Mesenchymal stem cell (in vitro differentiated cells and primary cell): ENCODE data around the gene TMSB4X.

ENCODE experiments used
- DNase-seq: peaks from one replicate; pipeline ENCODE4 v3.0.0-alpha.2; 2013
- H2AFZ ChIP-seq: one replicate; pipeline ENCODE4 v1.6.1; 2013; ENCODE audit warnings: low read depth, mild to moderate bottlenecking, control low read depth, inconsistent platforms, low read length, moderate library complexity
- H2AK5ac ChIP-seq: 2 replicates; pipeline ENCODE4 v1.6.1; 2013; ENCODE audit warnings: low read length, moderate library complexity, mild to moderate bottlenecking, inconsistent platforms; ENCODE audit not compliant: severe bottlenecking
- H2BK120ac ChIP-seq: one replicate; pipeline ENCODE4 v1.6.1; 2013; ENCODE audit warnings: low read depth, mild to moderate bottlenecking, inconsistent platforms, low read length, moderate library complexity
- H2BK12ac ChIP-seq, 2 experiments: one replicate each; pipeline ENCODE4 v1.6.1; 2013; ENCODE audit warnings: inconsistent platforms in 2 of 2, low read length in 2 of 2, mild to moderate bottlenecking in 2 of 2, moderate library complexity in 2 of 2, control low read depth in 1 of 2
- H2BK15ac ChIP-seq: one replicate; pipeline ENCODE4 v1.6.1; 2013; ENCODE audit warnings: mild to moderate bottlenecking, low read depth, inconsistent platforms; ENCODE audit not compliant: poor library complexity, severe bottlenecking
- H2BK5ac ChIP-seq: 2 replicates; pipeline ENCODE4 v1.6.1; 2013; ENCODE audit warnings: low read depth, mild to moderate bottlenecking, low read length, control low read depth, inconsistent platforms; ENCODE audit not compliant: poor library complexity, severe bottlenecking
- H3K14ac ChIP-seq, 2 experiments: one replicate each; pipeline ENCODE4 v1.6.1; 2013; ENCODE audit warnings: inconsistent platforms in 2 of 2, low read length in 2 of 2, control low read depth in 1 of 2, mild to moderate bottlenecking in 1 of 2, moderate library complexity in 1 of 2
- H3K18ac ChIP-seq, 2 experiments: one replicate each; pipeline ENCODE4 v1.6.1; 2013; ENCODE audit warnings: inconsistent platforms in 2 of 2, low read length in 2 of 2, control low read depth in 1 of 2, low read depth in 1 of 2, mild to moderate bottlenecking in 1 of 2
- H3K23ac ChIP-seq, 2 experiments: one replicate each; pipeline ENCODE4 v1.6.1; 2013; ENCODE audit warnings: inconsistent platforms in 2 of 2, low read length in 2 of 2, mild to moderate bottlenecking in 2 of 2, moderate library complexity in 2 of 2, control low read depth in 1 of 2
- H3K27ac ChIP-seq: 2 replicates; pipeline ENCODE4 v1.5.1; 2013; ENCODE audit warnings: mild to moderate bottlenecking, moderate library complexity, low read length, control low read depth, inconsistent platforms; ENCODE audit not compliant: poor library complexity, severe bottlenecking
- H3K27me3 ChIP-seq, 2 experiments: 2 replicates each; pipeline versions ENCODE4 v1.6.1 to v1.7.0; 2013; ENCODE audit warnings: low read length in 2 of 2, mild to moderate bottlenecking in 2 of 2, moderate library complexity in 2 of 2, control low read depth in 1 of 2, inconsistent platforms in 1 of 2; ENCODE audit not compliant: control insufficient read depth in 1 of 2, insufficient read depth in 1 of 2
- H3K36me3 ChIP-seq, 2 experiments: 2 replicates each; pipeline versions ENCODE4 v1.6.1 to v1.7.0; 2013; ENCODE audit warnings: low read length in 2 of 2, control low read depth in 1 of 2, inconsistent platforms in 1 of 2, low read depth in 1 of 2, mild to moderate bottlenecking in 1 of 2; ENCODE audit not compliant: insufficient read depth in 2 of 2, control insufficient read depth in 1 of 2
- H3K4ac ChIP-seq, 2 experiments: one replicate each; pipeline ENCODE4 v1.6.1; 2013; ENCODE audit warnings: inconsistent platforms in 2 of 2, low read length in 2 of 2, mild to moderate bottlenecking in 2 of 2, moderate library complexity in 2 of 2, control low read depth in 1 of 2, low read depth in 1 of 2
- H3K4me1 ChIP-seq: 2 replicates; pipeline ENCODE4 v1.6.1; 2013; ENCODE audit warnings: low read depth, low read length, control low read depth; ENCODE audit not compliant: control insufficient read depth, insufficient read depth
- H3K4me2 ChIP-seq: 2 replicates; pipeline ENCODE4 v1.6.1; 2013; ENCODE audit warnings: low read length, mild to moderate bottlenecking, inconsistent platforms; ENCODE audit not compliant: poor library complexity, severe bottlenecking
- H3K4me3 ChIP-seq, 2 experiments: 2 replicates each; pipeline versions ENCODE4 v1.5.1 to v1.7.0; 2013; ENCODE audit warnings: low read length in 2 of 2, mild to moderate bottlenecking in 2 of 2, control low read depth in 1 of 2, low read depth in 1 of 2; ENCODE audit not compliant: insufficient read depth in 1 of 2
- H3K79me1 ChIP-seq: replicated peaks from 2 replicates; pipeline ENCODE4 v1.6.1; 2013; ENCODE audit warnings: mild to moderate bottlenecking, control low read depth, low read length, inconsistent platforms; ENCODE audit not compliant: poor library complexity, severe bottlenecking
- H3K9ac ChIP-seq: 2 replicates; pipeline ENCODE4 v1.7.0; 2013; ENCODE audit warnings: mild to moderate bottlenecking, low read length, moderate library complexity
- H3K9me3 ChIP-seq: 2 replicates; pipeline ENCODE4 v1.7.0; 2013; ENCODE audit warnings: mild to moderate bottlenecking, low read length; ENCODE audit not compliant: control insufficient read depth
- H4K8ac ChIP-seq: one replicate; pipeline ENCODE4 v1.6.1; 2013; ENCODE audit warnings: inconsistent platforms, mild to moderate bottlenecking, low read length, moderate library complexity
- H4K91ac ChIP-seq: one replicate; pipeline ENCODE4 v1.6.1; 2013; ENCODE audit warnings: mild to moderate bottlenecking, low read length, inconsistent platforms
- WGBS: methylation state at CpG from one replicate; pipeline ENCODE4 v1.1.7; 2013; ENCODE audit warnings: mixed read lengths; 5-methylcytosine and 5-hydroxymethylcytosine counted together

TMSB4X gene

GRCh38 chrX:12987340-12987739, 12.4 kb downstream of the TMSB4X start:
- Histone ChIP-seq H3K4me2 (no peak overlapping the region), H2AK5ac (no peak overlapping the region), H2AFZ (no peak overlapping the region), H2BK5ac (no peak overlapping the region), H3K27ac (no peak overlapping the region), H4K8ac (no peak overlapping the region), H3K4ac (no peak overlapping the region), H2BK15ac (no peak overlapping the region), H3K36me3 (no peaks in the 10 kb centered on the region), H4K91ac (no peak overlapping the region), H3K23ac (no peak overlapping the region), H3K4me1 (no peaks in the 10 kb centered on the region), H3K9ac (no peak overlapping the region), H2BK12ac (no peak overlapping the region), H3K9me3 (no peaks in the 10 kb centered on the region), H3K18ac (no peak overlapping the region), H3K79me1 (no peaks in the 10 kb centered on the region), H3K4me3 (no peak overlapping the region), H3K27me3 (peaks cover 0 to 3% of the 10 kb centered on the region in 2 experiments), H3K14ac (no peak overlapping the region), H2BK120ac (no peak overlapping the region)
- no peak for DNase-seq
- 80% methylated on average over 2 of the region's 6 CpGs for WGBS

GRCh38 chrX:12987900-12988594, 13.1 kb downstream of the TMSB4X start:
- WGBS: 100% methylated on average over 5 of the region's 8 CpGs
- no peak overlapping the region for H2BK120ac ChIP-seq
- no peaks in the 10 kb centered on the region for H3K36me3 ChIP-seq

GRCh38 chrX:12988797-12989196, 13.9 kb downstream of the TMSB4X start:
- Histone ChIP-seq H4K8ac (no peak overlapping the region), H3K14ac (no peak overlapping the region), H3K36me3 (no peaks in the 10 kb centered on the region), H2BK15ac (no peak overlapping the region), H3K79me1 (no peaks in the 10 kb centered on the region), H4K91ac (no peak overlapping the region), H3K27ac (peak overlapping the region; percentile 43), H3K18ac (no peak overlapping the region), H3K4me1 (no peaks in the 10 kb centered on the region), H3K9ac (peak overlapping the region; percentile 66), H3K27me3 (peaks cover 0 to 6% of the 10 kb centered on the region in 2 experiments), H2AK5ac (no peak overlapping the region), H2AFZ (no peak overlapping the region), H3K23ac (no peak overlapping the region), H3K4ac (no peak overlapping the region), H2BK5ac (no peak overlapping the region), H2BK12ac (no peak overlapping the region), H3K9me3 (no peaks in the 10 kb centered on the region), H3K4me3 (no peak overlapping the region), H2BK120ac (no peak overlapping the region), H3K4me2 (peak overlapping the region; percentile 16)
- 64% methylated on average over 6 of the region's 7 CpGs for WGBS
- no peak for DNase-seq

More at GRCh38 chrX:12987900-12988594, 13.1 kb downstream of the TMSB4X start:
- no peak overlapping the region for H2AFZ ChIP-seq
- no peak overlapping the region for H2AK5ac ChIP-seq
- peaks cover 0 to 3% of the 10 kb centered on the region in 2 experiments for H3K27me3 ChIP-seq
- no peak overlapping the region for H3K14ac ChIP-seq
- H2BK15ac ChIP-seq: no peak overlapping the region
- DNase-seq: no peak
- no peak overlapping the region for H4K8ac ChIP-seq
- no peak overlapping the region for H3K4me2 ChIP-seq
- no peak overlapping the region for H4K91ac ChIP-seq
- H3K9me3 ChIP-seq: no peaks in the 10 kb centered on the region
- no peak overlapping the region for H3K9ac ChIP-seq
- H3K79me1 ChIP-seq: no peaks in the 10 kb centered on the region
- no peak overlapping the region for H2BK5ac ChIP-seq
- peak overlapping the region in 1 of 2 experiments; percentile 62 for H3K18ac ChIP-seq
- H3K4me1 ChIP-seq: no peaks in the 10 kb centered on the region
- no peak overlapping the region for H3K23ac ChIP-seq
- H3K4me3 ChIP-seq: no peak overlapping the region
- no peak overlapping the region for H3K27ac ChIP-seq
- no peak overlapping the region for H2BK12ac ChIP-seq
- no peak overlapping the region for H3K4ac ChIP-seq

GRCh38 chrX:12989461-12989860, 14.6 kb downstream of the TMSB4X start:
- no peaks in the 10 kb centered on the region for H3K79me1 ChIP-seq
- H3K9me3 ChIP-seq: no peaks in the 10 kb centered on the region
- H3K4me2 ChIP-seq: no peak overlapping the region
- H3K4me1 ChIP-seq: no peaks in the 10 kb centered on the region
- WGBS: no CpG with 5 or more reads among the region's 3 CpGs
- H3K9ac ChIP-seq: peak overlapping the region; percentile 66
- peaks cover 0 to 9% of the 10 kb centered on the region in 2 experiments for H3K27me3 ChIP-seq
- no peak overlapping the region for H3K4ac ChIP-seq
- no peak overlapping the region for H3K23ac ChIP-seq
- no peak overlapping the region for H2BK12ac ChIP-seq
- no peak overlapping the region for H3K4me3 ChIP-seq
- no peak overlapping the region for H2BK15ac ChIP-seq
- H2BK120ac ChIP-seq: no peak overlapping the region
- no peak overlapping the region for H3K14ac ChIP-seq
- no peaks in the 10 kb centered on the region for H3K36me3 ChIP-seq
- no peak overlapping the region for H2AK5ac ChIP-seq
- H4K8ac ChIP-seq: no peak overlapping the region
- no peak for DNase-seq
- no peak overlapping the region for H4K91ac ChIP-seq
- no peak overlapping the region for H2BK5ac ChIP-seq
- H3K27ac ChIP-seq: no peak overlapping the region
- no peak overlapping the region for H3K18ac ChIP-seq
- H2AFZ ChIP-seq: no peak overlapping the region
